ENCODE data around the gene SAP25. TPM values are rescaled to one million over a fixed set of nuclear protein-coding genes. Genes with fewer than 3 reads are reported as not detected.
"Not testable (repeated sequence)": the region's sequence is repeated elsewhere in the genome, so short reads cannot be mapped to it uniquely, and the experiment has no call there.

SAP25 gene
- total and polyA plus RNA-seq, 9 donors: 3.2 to 10.1 (median 6.8) TPM; not detected in 1

DNA sequence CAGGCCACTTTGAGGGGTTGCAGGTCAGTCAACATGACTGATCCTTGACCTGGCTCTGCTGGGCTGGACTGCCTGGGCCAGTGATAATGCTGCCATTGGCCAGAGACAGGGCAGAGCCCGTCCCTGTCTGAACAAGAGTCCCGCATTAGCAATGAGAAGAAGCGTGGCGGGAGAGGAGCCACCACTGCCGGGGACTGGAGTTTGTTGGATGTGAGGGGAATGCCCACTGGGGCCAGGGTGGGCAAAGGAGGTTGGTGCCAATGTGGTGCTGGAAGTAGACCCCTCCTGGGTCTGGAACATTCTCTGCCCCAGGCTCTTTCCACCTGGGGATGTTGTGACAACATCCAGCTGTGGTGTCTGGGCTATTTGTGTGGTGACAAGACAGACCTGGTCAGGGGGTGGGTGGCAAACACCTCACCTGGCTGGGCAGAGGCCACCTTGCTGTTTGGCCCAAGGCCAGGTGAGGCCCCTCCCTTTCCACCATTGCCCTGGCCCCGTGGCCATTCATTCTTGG is 7.6 kb downstream of the SAP25 start:
- Histone ChIP-seq H3K4me1 (ENCODE audit: insufficient read depth) (peaks cover 15% of the 10 kb centered on the region), H3K27ac (peak overlapping the region in 1 of 2 donors; percentile 21), H3K9me3 (no peaks in the 10 kb centered on the region), H3K4me3 (no peak overlapping the region), H3K27me3 (no peaks in the 10 kb centered on the region), H3K36me3 (no peaks in the 10 kb centered on the region)
- no peak for TF ChIP-seq POLR2A (IDR thresholded peaks at IDR 0.05)
- no peak for TF ChIP-seq EP300 (IDR thresholded peaks at IDR 0.05)
- TF ChIP-seq CTCF (IDR thresholded peaks at IDR 0.05): no peak
- intact Hi-C loops (cut with DNase I): loop anchor here in 1 of 4 donors (2.0 kb wide), 1 partner anchor 17 kb away; no protein-coding TSS in a partner anchor
- 83 to 86% (median 85%) methylated on average over 6 of the region's 6 CpGs for WGBS, 3 donors
- peak in 1 of 5 donors; percentile 28 for DNase-seq

- H3K4me3 ChIP-seq: no peak overlapping the region
- WGBS, 3 donors: 83 to 89% (median 85%) methylated on average over 11 of the region's 11 CpGs
- no peak overlapping the region for H3K27ac ChIP-seq
- H3K27me3 ChIP-seq: no peaks in the 10 kb centered on the region
- H3K4me1 ChIP-seq (ENCODE audit: insufficient read depth): peaks cover 15% of the 10 kb centered on the region
- TF ChIP-seq EP300 (IDR thresholded peaks at IDR 0.05) (no peak), POLR2A (IDR thresholded peaks at IDR 0.05) (no peak), CTCF (IDR thresholded peaks at IDR 0.05) (no peak)
- intact Hi-C loops (cut with DNase I): no loop called here
- H3K36me3 ChIP-seq: no peaks in the 10 kb centered on the region
- DNase-seq: no peak
- H3K9me3 ChIP-seq: no peaks in the 10 kb centered on the region
Observed at GRCh38 chr7:100565133-100565571, 8.5 kb downstream of the SAP25 start.

DNA sequence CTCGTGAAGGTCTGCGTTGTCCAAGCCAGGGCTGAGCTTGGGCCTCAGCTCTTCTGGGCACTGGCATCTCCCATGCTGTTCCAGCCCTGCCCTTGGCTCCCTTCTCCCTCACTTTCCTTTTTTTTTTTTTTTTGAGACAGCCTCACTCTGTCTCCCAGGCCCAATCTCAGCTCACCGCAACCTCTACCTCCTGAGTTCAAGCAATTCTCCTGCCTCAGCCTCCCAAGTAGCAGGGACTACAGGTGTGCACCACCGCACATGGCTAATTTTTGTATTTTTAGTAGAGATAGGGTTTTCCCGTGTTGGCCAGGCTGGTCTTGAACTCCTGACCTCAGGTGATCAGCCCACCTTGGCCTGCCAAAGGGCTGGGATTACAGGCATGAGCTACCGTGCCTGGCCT is 9.3 kb downstream of the SAP25 start:
- not testable (repeated sequence) for H3K27me3 ChIP-seq, H3K36me3 ChIP-seq, H3K9me3 ChIP-seq, H3K4me3 ChIP-seq, DNase-seq
- WGBS, 3 donors: 82 to 86% (median 85%) methylated on average over 6 of the region's 6 CpGs
- Histone ChIP-seq H3K27ac (peak overlapping the region in 1 of 2 donors; percentile 18), H3K4me1 (ENCODE audit: insufficient read depth) (peaks cover 15% of the 10 kb centered on the region)
- intact Hi-C loops (cut with DNase I): loop anchor here (5.0 kb wide), 4 partner anchors 92 to 128 kb away; partner anchors contain the start of gene GIGYF1 (in 1 of the 4)

- H3K9me3 ChIP-seq: no peaks in the 10 kb centered on the region
- TF ChIP-seq POLR2A (IDR thresholded peaks at IDR 0.05) (no peak), EP300 (IDR thresholded peaks at IDR 0.05) (no peak), CTCF (IDR thresholded peaks at IDR 0.05) (peak; percentile 79 to 90 (median 87))
- DNase-seq: peak; percentile 74 to 88 (median 85)
- H3K36me3 ChIP-seq: no peaks in the 10 kb centered on the region
- no peak overlapping the region for H3K4me3 ChIP-seq
- WGBS, 3 donors: 36 to 42% (median 41%) methylated on average over 11 to 12 of the region's 12 CpGs
- H3K27ac ChIP-seq: peak overlapping the region in 1 of 2 donors; percentile 18
- peaks cover 15% of the 10 kb centered on the region for H3K4me1 ChIP-seq (ENCODE audit: insufficient read depth)
- no peaks in the 10 kb centered on the region for H3K27me3 ChIP-seq
- intact Hi-C loops (cut with DNase I): loop anchor here (5.0 kb wide), 4 partner anchors 92 to 128 kb away; partner anchors contain the start of gene GIGYF1 (in 1 of the 4)
Observed at GRCh38 chr7:100563809-100564400, 9.8 kb downstream of the SAP25 start.

- peaks cover 11% of the 10 kb centered on the region for H3K4me1 ChIP-seq (ENCODE audit: insufficient read depth)
- no peak overlapping the region for H3K4me3 ChIP-seq
- H3K27ac ChIP-seq: no peak overlapping the region
- no peaks in the 10 kb centered on the region for H3K27me3 ChIP-seq
- WGBS, 3 donors: 91 to 96% (median 91%) methylated on average over 8 of the region's 8 CpGs
- H3K36me3 ChIP-seq: no peaks in the 10 kb centered on the region
- no peak for DNase-seq
- no peaks in the 10 kb centered on the region for H3K9me3 ChIP-seq
- no peak for TF ChIP-seq EP300 (IDR thresholded peaks at IDR 0.05)
- no peak for TF ChIP-seq POLR2A (IDR thresholded peaks at IDR 0.05)
- intact Hi-C loops (cut with DNase I): loop anchor here (5.0 kb wide), 4 partner anchors 91 to 129 kb away; partner anchors contain the start of gene GIGYF1 (in 1 of the 4)
Observed at GRCh38 chr7:100563100-100563564, 10.6 kb downstream of the SAP25 start.
